ENCODE measurements around the gene HGFAC. TPM values are rescaled to one million over a fixed set of nuclear protein-coding genes. Genes with fewer than 3 reads are reported as not detected.

The HGFAC gene
- polyA plus RNA-seq, 1 of the 3 experiments (the other 2 are of a cell fraction): 0.43 TPM

GRCh38 chr4:3470244-3471097 is 28.7 kb downstream of the HGFAC start:
- Histone ChIP-seq H3K36me3 (replicated peaks in 1 of 2; ENCODE audit: control insufficient read depth in 1 of 2, insufficient read depth in 2 of 2, low read length in 1 of 2) (no peaks in the 10 kb centered on the region), H4K20me1 (ENCODE audit: insufficient read depth) (no peaks in the 10 kb centered on the region), H3K9me3 (no peaks in the 10 kb centered on the region), H3K27me3 (ENCODE audit: insufficient read depth) (no peaks in the 10 kb centered on the region), H3K79me2 (ENCODE audit: insufficient read depth) (no peaks in the 10 kb centered on the region), H3K4me1 (ENCODE audit: control insufficient read depth in 1 of 2, insufficient read depth in 2 of 2, low read depth in 1 of 2, low read length in 1 of 2) (peaks cover 0 to 3% of the 10 kb centered on the region in 2 experiments; a peak in 1 of 4 replicates), H3K9ac (no peak overlapping the region), H2AFZ (ENCODE audit: low read depth) (no peak overlapping the region), H3K4me3 (ENCODE audit: low read depth in 2 of 2, low read length in 1 of 2) (no peak overlapping the region), H3F3A (replicated peaks; ENCODE audit: insufficient read depth) (peaks cover 7% of the 10 kb centered on the region), H3K27ac (ENCODE audit: low read depth in 2 of 2, low read length in 1 of 2) (no peak overlapping the region), H3K9me2 (no peaks in the 10 kb centered on the region), H3K4me2 (no peak overlapping the region)
- WGBS (ENCODE audit: low lambda C conversion rate): 58% methylated on average over 20 of the region's 25 CpGs
- ChIA-PET POLR2A (no interaction called here), CTCF (interaction anchor here (1.1 to 3.9 kb wide), 3 partner anchors 10 to 173 kb away, joined by 3 to 31 read pairs (median 3); no protein-coding TSS in a partner anchor)
- TF ChIP-seq GATA2 (CRISPR knock-in tag; IDR thresholded peaks at IDR 0.05) (no peak), NFIC (IDR thresholded peaks at IDR 0.05; ENCODE audit: borderline replicate concordance) (no peak), TAF1 (IDR thresholded peaks at IDR 0.05; ENCODE audit: borderline replicate concordance, low read depth, low read length) (no peak), RXRA (IDR thresholded peaks at IDR 0.05; ENCODE audit: borderline replicate concordance, low read depth) (no peak), JUND (IDR thresholded peaks at IDR 0.05) (no peak), MEF2A (IDR thresholded peaks at IDR 0.05; ENCODE audit: borderline replicate concordance, low read depth) (no peak), FOXJ3 (CRISPR knock-in tag; IDR thresholded peaks at IDR 0.05) (no peak), MAX (IDR thresholded peaks at IDR 0.05; ENCODE audit: low read depth) (no peak), YY1 (IDR thresholded peaks at IDR 0.05; ENCODE audit: low read depth) (no peak), ZBTB33 (IDR thresholded peaks at IDR 0.05; ENCODE audit: borderline replicate concordance, low read depth) (no peak), NRF1 (IDR thresholded peaks at IDR 0.05; ENCODE audit: low read depth, low read length) (no peak), ELF1 (IDR thresholded peaks at IDR 0.05) (no peak), EP300 (IDR thresholded peaks at IDR 0.05; ENCODE audit: borderline replicate concordance in 1 of 2, low read depth in 1 of 2, low read length in 1 of 2) (no peak), TEAD4 (IDR thresholded peaks at IDR 0.05; ENCODE audit: borderline replicate concordance, insufficient read depth) (no peak), SIN3A (IDR thresholded peaks at IDR 0.05; ENCODE audit: borderline replicate concordance, low read depth, low read length) (no peak), TCF12 (IDR thresholded peaks at IDR 0.05) (no peak)
- TF ChIP-seq, protein P1, sequence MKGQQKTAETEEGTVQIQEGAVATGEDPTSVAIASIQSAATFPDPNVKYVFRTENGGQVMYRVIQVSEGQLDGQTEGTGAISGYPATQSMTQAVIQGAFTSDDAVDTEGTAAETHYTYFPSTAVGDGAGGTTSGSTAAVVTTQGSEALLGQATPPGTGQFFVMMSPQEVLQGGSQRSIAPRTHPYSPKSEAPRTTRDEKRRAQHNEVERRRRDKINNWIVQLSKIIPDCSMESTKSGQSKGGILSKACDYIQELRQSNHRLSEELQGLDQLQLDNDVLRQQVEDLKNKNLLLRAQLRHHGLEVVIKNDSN (IDR thresholded peaks at IDR 0.05; ENCODE audit: borderline replicate concordance, low read depth): no peak
- TF ChIP-seq, protein P2, sequence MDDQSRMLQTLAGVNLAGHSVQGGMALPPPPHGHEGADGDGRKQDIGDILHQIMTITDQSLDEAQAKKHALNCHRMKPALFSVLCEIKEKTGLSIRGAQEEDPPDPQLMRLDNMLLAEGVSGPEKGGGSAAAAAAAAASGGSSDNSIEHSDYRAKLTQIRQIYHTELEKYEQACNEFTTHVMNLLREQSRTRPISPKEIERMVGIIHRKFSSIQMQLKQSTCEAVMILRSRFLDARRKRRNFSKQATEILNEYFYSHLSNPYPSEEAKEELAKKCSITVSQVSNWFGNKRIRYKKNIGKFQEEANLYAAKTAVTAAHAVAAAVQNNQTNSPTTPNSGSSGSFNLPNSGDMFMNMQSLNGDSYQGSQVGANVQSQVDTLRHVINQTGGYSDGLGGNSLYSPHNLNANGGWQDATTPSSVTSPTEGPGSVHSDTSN (IDR thresholded peaks at IDR 0.05): no peak
- no peak for DNase-seq
